Ovary (tissue), 9 donors: ENCODE data around the gene RPL22. TPM values are rescaled to one million over a fixed set of nuclear protein-coding genes. Genes with fewer than 3 reads are reported as not detected.

Experiments
- DNase-seq, 5 donors: peaks; one replicate each; pipeline ENCODE4 v3.0.0-alpha.2; 2019 to 2020
- H3K27ac ChIP-seq, 2 donors: fragments of 200-600 bp; one replicate each; pipeline versions ENCODE4 v1.5.1 to v1.8.0; 2019 to 2022
- H3K27me3 ChIP-seq: fragments of 200-600 bp; one replicate; pipeline ENCODE4 v1.8.0; 2022
- H3K36me3 ChIP-seq: fragments of 200-600 bp; sonication (generic); one replicate; pipeline ENCODE4 v1.5.1; 2019
- H3K4me1 ChIP-seq: one replicate; pipeline ENCODE4 v1.8.1; 2013; ENCODE audit warnings: mild to moderate bottlenecking, moderate library complexity; ENCODE audit not compliant: insufficient read depth
- H3K4me3 ChIP-seq: fragments of 200-600 bp; sonication (generic); one replicate; pipeline ENCODE4 v1.5.1; 2017
- H3K9me3 ChIP-seq, 2 donors: fragments of 200-600 bp in 1 of 2; sonication (generic) in 1 of 2; one replicate each; pipeline versions ENCODE4 v1.5.1 to v1.8.1; 2013 to 2019; ENCODE audit warnings: mild to moderate bottlenecking in 1 of 2, moderate library complexity in 1 of 2
- EP300 ChIP-seq: sonication (generic); formaldehyde crosslinking; IDR thresholded peaks from one replicate; pipeline ENCODE4 v1.6.1; 2017; ENCODE audit warnings: antibody characterized with exemption
- POLR2A ChIP-seq: fragments of 450-650 bp; IDR thresholded peaks from one replicate; pipeline ENCODE4 v1.6.1; 2017; ENCODE audit warnings: antibody characterized with exemption, mild to moderate bottlenecking, moderate library complexity
- WGBS, 3 donors: extraction: QIAGEN DNeasy Blood & Tissue Kit in 1 of 3; methylation state at CpG; one replicate each; pipeline versions ENCODE4 v1.1.5 to v1.1.7; 2013 to 2017; 5-methylcytosine and 5-hydroxymethylcytosine counted together
- intact Hi-C, 4 donors: fragments of 100-400 bp; cut with DNase I; formaldehyde crosslinking; loops; one replicate each; pipeline versions ENCODE4 v1.11.0 to v1.15.1; 2022 to 2023
- polyA plus RNA-seq, 2 donors: library from polyadenylated mRNA; stranded (reverse); fragments of 200-250 nt in 1 of 2; fragments of 350-450 nt in 1 of 2; fragmentation: Illumina TruSeq in 1 of 2; extraction: RNeasy Lipid Tissue Mini Kit (QIAGEN cat#74804) in 1 of 2; gene quantifications; one replicate each; pipeline ENCODE4 v1.2.3, GENCODE V29; 2013 to 2014
- total RNA-seq, 7 donors: library from RNA; depleted of rRNA in 2 of 7; stranded (reverse); fragments of >200 nt in 2 of 7; fragmentation: NEBNext Ultra II Directional in 3 of 7; extraction: Animal tissue kit (Norgen Biotek cat#: 25700) in 3 of 7; gene quantifications; one replicate each; pipeline versions ENCODE4 v1.1.0 to v1.2.4, GENCODE V29; 2016 to 2023
- TF ChIP-seq, protein P1 (sequence below), 3 donors: fragments of 450-650 bp in 2 of 3; fragments of 200-600 bp in 1 of 3; IDR thresholded peaks; one replicate each; pipeline versions ENCODE4 v1.5.1 to v1.8.0; 2016 to 2022; ENCODE audit warnings: antibody characterized with exemption in 3 of 3, mild to moderate bottlenecking in 1 of 3
- donor health status: DM: no; HTN: no; CAD: no; lungs with moderate emphysema.
- donor health status: DM: no; HTN: no; CAD: no.
- donor health status: Bipolar disorder and iron deficiency.
- donor health status: DM: yes; HTN: yes; CAD: no.
- donor health status: DM: no; HTN: no; CAD: no.
- donor health status: DM: yes; HTN: yes; CAD: no.

RPL22 gene
- total and polyA plus RNA-seq, 9 donors = 379 to 2,062 (median 715) TPM

DNA sequence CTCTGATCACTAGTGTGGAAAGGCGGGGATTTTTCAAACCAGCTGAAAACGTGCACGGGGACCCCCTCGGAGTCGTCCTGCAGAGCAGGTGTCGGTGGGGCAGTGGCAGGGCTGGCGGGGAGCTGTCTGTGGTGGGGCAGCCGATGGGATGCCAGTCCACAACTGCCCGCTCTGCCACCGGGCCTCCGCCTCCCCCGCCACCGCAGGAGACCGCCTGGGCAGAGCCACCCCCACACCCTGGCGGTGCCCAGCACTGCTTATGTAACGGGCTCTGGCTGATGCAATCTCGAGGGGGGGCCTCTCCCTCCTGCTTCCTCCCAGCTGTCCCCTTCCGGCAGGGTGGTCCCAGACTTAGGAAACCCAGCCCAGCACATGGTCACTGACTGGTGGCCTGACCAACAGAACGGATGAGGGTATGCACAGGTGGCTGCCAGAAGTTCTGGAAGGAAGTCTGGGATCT, 28.6 kb downstream of the RPL22 start:
- intact Hi-C loops = loop anchor here in 1 of 4 donors (10.0 kb wide), 1 partner anchor 106 kb away; no protein-coding TSS in a partner anchor
- DNase-seq = no peak
- Histone ChIP-seq H3K4me3 (no peak overlapping the region), H3K9me3 (no peaks in the 10 kb centered on the region), H3K4me1 (no peaks in the 10 kb centered on the region), H3K36me3 (no peaks in the 10 kb centered on the region), H3K27me3 (no peaks in the 10 kb centered on the region), H3K27ac (no peak overlapping the region)
- WGBS, 3 donors = 57 to 71% (median 64%) methylated on average over 19 of the region's 19 CpGs
- TF ChIP-seq, protein P1, sequence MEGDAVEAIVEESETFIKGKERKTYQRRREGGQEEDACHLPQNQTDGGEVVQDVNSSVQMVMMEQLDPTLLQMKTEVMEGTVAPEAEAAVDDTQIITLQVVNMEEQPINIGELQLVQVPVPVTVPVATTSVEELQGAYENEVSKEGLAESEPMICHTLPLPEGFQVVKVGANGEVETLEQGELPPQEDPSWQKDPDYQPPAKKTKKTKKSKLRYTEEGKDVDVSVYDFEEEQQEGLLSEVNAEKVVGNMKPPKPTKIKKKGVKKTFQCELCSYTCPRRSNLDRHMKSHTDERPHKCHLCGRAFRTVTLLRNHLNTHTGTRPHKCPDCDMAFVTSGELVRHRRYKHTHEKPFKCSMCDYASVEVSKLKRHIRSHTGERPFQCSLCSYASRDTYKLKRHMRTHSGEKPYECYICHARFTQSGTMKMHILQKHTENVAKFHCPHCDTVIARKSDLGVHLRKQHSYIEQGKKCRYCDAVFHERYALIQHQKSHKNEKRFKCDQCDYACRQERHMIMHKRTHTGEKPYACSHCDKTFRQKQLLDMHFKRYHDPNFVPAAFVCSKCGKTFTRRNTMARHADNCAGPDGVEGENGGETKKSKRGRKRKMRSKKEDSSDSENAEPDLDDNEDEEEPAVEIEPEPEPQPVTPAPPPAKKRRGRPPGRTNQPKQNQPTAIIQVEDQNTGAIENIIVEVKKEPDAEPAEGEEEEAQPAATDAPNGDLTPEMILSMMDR (IDR thresholded peaks at IDR 0.05) = no peak
- TF ChIP-seq EP300 (no peak), POLR2A (no peak)

DNA sequence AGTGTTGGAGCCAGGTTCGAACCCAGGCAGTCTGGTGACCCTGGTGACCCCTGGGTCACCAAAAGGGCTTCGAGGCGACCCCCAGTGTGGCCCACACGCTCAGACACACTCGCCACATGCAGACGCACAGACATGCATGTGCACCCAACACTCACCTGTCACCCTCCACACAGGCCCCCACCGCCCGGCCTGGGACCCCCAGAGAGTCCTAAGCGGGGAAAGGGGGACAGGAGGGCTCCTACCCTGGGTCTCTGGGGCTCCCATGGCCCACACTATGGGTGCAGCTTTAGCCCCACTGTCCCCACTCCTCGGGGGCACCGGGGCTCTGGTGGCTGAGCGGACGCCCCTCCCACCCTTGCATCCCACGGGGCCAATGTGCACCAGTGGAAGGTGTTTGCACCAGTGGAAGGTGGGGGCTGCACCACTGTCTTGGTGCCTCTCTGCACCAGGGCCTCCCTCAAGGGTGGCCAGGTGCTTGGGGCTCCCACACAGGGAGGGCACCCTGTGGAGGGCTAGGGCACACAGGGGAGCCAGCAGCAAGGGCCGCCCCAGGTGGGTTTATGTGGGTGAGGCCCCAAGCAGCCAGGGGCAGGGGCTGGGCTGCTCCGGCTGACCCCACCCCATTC, 29.2 kb downstream of the RPL22 start:
- Histone ChIP-seq H3K4me3 (no peak overlapping the region), H3K27ac (no peak overlapping the region), H3K36me3 (no peaks in the 10 kb centered on the region), H3K9me3 (no peaks in the 10 kb centered on the region), H3K4me1 (no peaks in the 10 kb centered on the region), H3K27me3 (no peaks in the 10 kb centered on the region)
- 64 to 75% (median 73%) methylated on average over 14 to 16 of the region's 16 CpGs for WGBS, 3 donors
- intact Hi-C loops = loop anchor here in 1 of 4 donors (10.0 kb wide), 1 partner anchor 105 kb away; no protein-coding TSS in a partner anchor
- TF ChIP-seq, protein P1 (IDR thresholded peaks at IDR 0.05) = no peak
- TF ChIP-seq POLR2A = no peak
- no peak for TF ChIP-seq EP300
- no peak for DNase-seq

DNA sequence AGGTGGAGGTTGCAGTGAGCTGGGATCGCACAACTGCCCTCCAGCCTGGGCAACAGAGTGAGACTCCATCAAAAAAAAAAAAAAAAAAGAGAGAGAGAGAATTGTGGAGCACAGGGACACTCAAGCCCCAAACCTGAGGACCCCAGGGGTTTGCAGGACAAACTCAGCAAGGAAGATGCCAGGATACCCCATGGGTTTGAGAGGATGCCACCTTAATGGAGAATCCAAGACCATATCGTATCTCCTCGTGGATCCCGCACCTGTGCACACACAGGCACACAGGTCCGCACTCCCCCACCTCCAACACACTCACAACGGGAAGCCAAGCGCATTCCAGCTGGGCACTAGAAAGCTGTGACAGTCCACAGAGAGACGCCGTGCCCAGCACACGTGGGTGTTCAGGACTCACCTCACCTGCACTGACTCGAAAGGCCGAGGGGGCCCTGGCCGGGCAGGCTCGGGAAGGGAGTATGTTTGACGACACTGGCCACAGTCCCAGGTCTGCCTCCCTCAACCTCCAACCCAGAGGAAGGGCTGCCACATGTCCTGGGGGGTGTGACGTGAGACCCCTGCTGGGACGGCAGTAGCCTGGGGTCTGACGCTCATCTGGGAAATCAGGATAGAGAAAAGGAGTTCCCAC, 30.3 kb downstream of the RPL22 start:
- Histone ChIP-seq H3K27ac (no peak overlapping the region), H3K27me3 (no peaks in the 10 kb centered on the region), H3K4me1 (no peaks in the 10 kb centered on the region), H3K4me3 (no peak overlapping the region), H3K36me3 (no peaks in the 10 kb centered on the region), H3K9me3 (no peaks in the 10 kb centered on the region)
- 58 to 64% (median 60%) methylated on average over 18 of the region's 18 CpGs for WGBS, 3 donors
- TF ChIP-seq EP300 = no peak
- TF ChIP-seq, protein P1 (IDR thresholded peaks at IDR 0.05) = no peak
- TF ChIP-seq POLR2A = no peak
- intact Hi-C loops = no loop called here
- DNase-seq = no peak

DNA sequence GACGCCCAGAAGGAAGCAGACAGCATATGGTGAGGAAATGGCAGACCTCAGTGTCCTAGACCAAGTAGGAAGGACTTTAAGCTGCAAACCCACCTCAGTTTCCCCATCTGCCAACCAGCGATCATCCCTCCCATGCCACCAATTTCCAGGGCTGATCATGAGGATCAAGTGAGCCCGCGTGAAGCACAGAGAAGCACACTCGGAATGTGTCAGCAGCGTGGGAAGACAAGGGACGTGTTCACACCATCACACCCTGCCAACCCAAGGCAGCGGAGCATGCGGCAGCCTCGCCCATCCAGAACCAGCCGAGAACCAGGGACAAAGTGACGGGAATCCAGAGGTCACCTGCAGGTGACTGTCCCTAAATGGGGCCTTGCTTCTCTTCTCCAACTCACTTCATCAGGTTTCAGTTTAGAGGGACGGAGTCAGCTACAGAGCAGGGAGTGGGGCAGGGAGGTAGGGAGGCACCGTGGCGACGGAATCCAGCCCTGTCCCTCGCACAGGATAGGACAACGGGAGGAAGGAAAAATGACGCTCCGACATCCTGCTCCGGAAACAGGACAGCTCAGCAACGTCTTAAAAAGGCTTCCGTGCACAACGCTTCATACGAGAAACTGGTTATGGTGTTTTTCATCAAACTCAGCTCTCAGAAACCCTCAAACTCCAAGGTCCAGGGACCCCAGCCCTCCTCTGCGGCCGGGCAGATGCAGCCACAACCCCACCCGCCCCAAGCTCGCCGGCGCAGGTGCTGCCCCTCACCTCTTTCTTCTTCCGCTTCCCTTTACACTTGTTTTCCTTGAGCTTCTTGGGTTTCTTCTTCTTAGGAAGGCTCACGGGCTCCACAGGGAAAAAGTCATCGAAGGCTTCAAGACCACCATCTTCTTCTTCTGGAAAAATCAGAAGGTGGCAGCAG, 31.7 kb downstream of the RPL22 start:
- no peak for TF ChIP-seq POLR2A
- TF ChIP-seq, protein P1 (IDR thresholded peaks at IDR 0.05) = no peak
- no peak for TF ChIP-seq EP300
- H3K4me3 ChIP-seq = no peak overlapping the region
- no peaks in the 10 kb centered on the region for H3K9me3 ChIP-seq
- H3K27ac ChIP-seq = no peak overlapping the region
- no peaks in the 10 kb centered on the region for H3K27me3 ChIP-seq
- intact Hi-C loops = no loop called here
- no peaks in the 10 kb centered on the region for H3K36me3 ChIP-seq
- WGBS, 3 donors = 78 to 82% (median 78%) methylated on average over 34 of the region's 34 CpGs
- no peaks in the 10 kb centered on the region for H3K4me1 ChIP-seq
- DNase-seq = no peak
